NCI-H2196 (cell line): ENCODE data around the gene CD81.

Experiments used
- DNase-seq: peaks from one replicate; lab custom pipeline; 2025; ENCODE audit not compliant: unreplicated experiment; lab: John Stamatoyannopoulos, UW

The CD81 gene

GRCh38 chr11:2390091-2390724 is 13.1 kb downstream of the CD81 start:
- peak; percentile 27 for DNase-seq

- peak; percentile 68 for DNase-seq
Observed at GRCh38 chr11:2390725-2391151, 13.6 kb downstream of the CD81 start.

- DNase-seq, result no peak
Observed at GRCh38 chr11:2391181-2391975, 14.3 kb downstream of the CD81 start.

DNA sequence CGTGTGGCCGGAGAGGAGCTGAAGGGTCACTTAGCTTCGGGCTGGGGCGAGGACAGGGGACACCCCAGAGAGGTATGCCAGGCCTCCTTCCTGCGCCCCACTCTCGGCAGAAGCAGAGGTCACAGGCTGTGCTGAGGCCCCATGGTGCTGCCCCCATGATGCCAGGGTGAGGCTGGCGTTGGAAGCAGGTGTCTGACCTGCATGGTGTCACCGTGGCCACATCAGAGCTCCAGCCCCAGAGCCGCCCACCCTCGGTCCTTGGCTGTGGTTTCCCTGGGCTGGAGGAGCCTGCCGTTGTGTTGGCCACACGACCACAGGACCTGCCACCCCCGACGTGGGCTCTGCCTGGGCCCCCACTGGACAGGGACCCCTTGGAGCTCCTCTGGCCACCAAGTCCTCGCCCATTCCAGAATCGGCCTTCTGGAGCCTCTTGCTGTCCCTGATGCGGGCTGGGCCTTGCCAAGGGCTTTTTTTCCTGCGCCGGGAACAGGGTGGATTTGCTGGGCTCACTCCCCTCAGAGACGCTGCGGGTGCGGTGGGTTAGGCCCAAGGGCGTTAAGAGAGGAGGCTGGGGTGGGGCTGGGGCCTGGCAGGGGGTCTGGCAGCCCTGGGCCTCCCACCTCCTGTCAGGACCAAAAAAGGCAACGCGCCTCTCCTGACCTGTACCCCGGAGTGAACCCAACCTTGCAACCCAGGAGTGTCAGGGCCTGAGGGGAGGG is 15.3 kb downstream of the CD81 start:
- no peak for DNase-seq

GRCh38 chr11:2393111-2393868 is 16.2 kb downstream of the CD81 start:
- no peak for DNase-seq

DNA sequence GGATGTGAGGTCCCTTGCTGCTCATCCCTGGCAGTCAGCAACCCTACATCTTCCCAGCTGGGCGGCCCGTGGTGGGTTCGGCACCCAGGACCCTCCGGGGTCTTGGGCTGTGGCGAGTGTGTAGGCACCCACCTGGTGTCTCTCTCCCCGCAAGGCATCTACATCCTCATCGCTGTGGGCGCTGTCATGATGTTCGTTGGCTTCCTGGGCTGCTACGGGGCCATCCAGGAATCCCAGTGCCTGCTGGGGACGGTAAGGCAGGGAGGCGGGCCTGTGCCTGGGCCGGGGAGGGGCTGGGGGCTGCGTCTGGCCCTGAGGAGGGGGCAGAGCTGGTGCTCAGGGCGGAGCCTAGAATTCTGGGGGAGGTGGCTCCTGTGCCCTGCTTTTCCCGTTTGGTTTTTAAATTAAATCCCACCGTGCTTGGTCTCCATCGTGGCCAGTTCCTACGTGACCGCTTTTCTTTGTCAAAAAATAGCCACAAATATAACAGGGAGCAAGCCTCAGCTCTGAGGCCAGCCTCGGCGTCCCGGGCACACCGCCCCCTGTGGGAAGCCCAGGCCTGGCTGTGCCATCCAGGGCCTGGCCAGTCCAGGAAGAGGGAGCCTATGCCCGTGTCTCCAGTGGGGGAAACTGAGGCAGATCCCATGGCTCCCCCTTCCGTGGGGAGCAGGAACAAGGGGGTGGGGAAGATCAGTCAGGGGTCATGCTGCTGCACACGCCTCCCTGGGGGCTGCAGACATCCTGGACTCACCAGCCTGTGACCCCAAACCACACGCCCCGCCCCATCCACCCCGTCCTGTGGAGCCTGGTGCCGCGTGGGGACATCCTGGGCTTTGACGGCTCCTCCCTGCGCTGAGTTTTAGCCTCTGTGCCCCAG is 17.1 kb downstream of the CD81 start:
- no peak for DNase-seq

- no peak for DNase-seq
Observed at GRCh38 chr11:2394818-2395105, 17.7 kb downstream of the CD81 start.

DNA sequence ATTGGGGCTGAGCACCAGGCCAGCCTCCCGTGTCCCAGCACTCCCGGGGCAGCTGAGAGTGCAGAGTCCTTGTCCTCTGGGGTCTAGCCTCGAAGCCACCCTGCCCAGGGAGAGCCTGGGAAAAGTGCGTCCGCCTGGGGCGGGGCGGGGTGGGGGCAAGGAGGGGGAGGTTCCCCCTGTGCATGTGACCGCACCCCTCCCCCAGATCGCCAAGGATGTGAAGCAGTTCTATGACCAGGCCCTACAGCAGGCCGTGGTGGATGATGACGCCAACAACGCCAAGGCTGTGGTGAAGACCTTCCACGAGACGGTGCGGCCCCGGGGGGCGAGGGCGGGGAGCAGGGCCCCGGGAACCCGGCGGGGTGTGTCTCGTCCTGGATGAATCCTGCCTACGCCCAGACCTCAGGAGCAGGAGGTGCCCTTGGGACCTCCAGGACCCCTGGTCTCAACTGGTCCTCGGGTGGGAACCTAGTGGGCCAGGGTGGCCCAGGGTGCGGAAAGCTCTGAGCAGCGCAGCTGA is 18.2 kb downstream of the CD81 start:
- no peak for DNase-seq

DNA sequence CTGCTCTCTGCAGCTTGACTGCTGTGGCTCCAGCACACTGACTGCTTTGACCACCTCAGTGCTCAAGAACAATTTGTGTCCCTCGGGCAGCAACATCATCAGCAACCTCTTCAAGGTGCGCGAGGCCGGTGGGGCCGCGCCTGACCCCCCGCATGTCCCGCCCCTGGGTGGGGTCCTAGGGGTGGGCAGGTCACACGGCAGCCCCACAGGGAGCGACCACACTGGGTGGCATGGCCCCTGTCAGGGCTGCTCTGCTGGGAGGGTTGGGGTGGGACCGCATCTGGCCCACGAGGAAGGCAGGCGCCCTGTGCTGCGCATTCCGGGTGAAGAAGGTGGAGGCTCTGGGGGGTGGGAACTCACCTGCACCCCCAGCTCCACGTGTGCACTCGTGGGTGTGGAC is 18.7 kb downstream of the CD81 start:
- no peak for DNase-seq

DNA sequence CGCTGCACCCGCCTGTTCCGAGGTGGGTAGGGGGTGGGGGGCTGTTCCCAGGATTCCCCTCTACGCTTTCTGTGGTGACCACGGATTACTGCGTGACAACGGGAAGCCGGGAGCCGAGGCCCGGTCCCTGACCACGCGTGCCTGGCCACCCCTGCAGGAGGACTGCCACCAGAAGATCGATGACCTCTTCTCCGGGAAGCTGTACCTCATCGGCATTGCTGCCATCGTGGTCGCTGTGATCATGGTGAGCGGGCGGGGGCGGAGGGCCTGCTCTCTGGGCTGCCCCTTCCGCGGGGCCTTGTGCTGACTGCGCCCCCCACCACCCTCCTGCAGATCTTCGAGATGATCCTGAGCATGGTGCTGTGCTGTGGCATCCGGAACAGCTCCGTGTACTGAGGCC is 19.4 kb downstream of the CD81 start:
- DNase-seq, result no peak

- no peak for DNase-seq
Observed at GRCh38 chr11:2397005-2397404, 19.9 kb downstream of the CD81 start.

GRCh38 chr11:2398664-2399355 is 21.7 kb downstream of the CD81 start:
- DNase-seq, result no peak

- no peak for DNase-seq
Observed at GRCh38 chr11:2399488-2400068, 22.5 kb downstream of the CD81 start.

- DNase-seq, result peak; percentile 100
Observed at GRCh38 chr11:2400069-2400761, 23.1 kb downstream of the CD81 start, which contains the start of gene TSSC4. TSS of gene TSSC4 (plus strand) at chr11:2400750. CDS start at chr11:2402634, 1,884 bp downstream.

- DNase-seq, result no peak
Observed at GRCh38 chr11:2400762-2401435, 23.8 kb downstream of the CD81 start.

- no peak for DNase-seq
Observed at GRCh38 chr11:2401436-2401984, 24.4 kb downstream of the CD81 start.

DNA sequence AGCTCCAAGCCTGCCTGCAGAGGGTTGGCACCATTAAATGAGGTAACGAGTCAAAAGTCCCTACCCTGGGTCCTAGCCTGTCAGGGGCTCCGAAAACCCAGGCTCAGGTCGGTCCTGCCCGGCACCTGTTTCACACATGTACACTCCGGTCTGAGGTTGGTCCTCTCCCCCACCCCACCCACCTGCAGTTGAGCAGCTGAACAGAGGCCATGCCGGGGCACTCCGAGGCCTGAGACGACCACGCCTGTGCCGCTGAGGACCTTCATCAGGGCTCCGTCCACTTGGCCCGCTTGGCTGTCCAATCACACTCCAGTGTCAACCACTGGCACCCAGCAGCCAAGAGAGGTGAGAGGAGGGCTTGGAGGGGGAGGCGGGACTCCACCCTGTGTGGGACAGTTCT is 25.0 kb downstream of the CD81 start:
- no peak for DNase-seq
